Caco-2 (cell line): Measurements from ENCODE around the gene AJAP1. TPM values are rescaled to one million over a fixed set of nuclear protein-coding genes. Genes with fewer than 3 reads are reported as not detected.

Experiments
- BruUV-seq: library from RNA; stranded (reverse); fragments of 400-500 nt; replicated peaks from 2 replicates; lab custom pipeline; 2021; lab: Mats Ljungman, UMichigan
- CTCF ChIA-PET: fragments of 300-600 bp; sonication (Branson Sonifier 250); formaldehyde crosslinking; loops from one replicate; lab custom pipeline; 2022; ENCODE audit warnings: antibody characterized with exemption; lab: Charles Lee
- POLR2A ChIA-PET: fragments of 300-600 bp; sonication (Branson Sonifier 250); formaldehyde crosslinking; loops from one replicate; lab custom pipeline; 2022; ENCODE audit warnings: antibody characterized with exemption; lab: Charles Lee
- DNase-seq, 2 experiments: peaks; one replicate each; pipeline versions ENCODE4 v3.0.0 to v3.0.0-alpha.2; 2020 to 2022
- H3K27me3 ChIP-seq: replicated peaks from 2 replicates; pipeline ENCODE4 v1.6.0; 2011; ENCODE audit warnings: low read length; ENCODE audit not compliant: control insufficient read depth, insufficient read depth
- H3K36me3 ChIP-seq: 2 replicates; pipeline ENCODE4 v1.5.1; 2011; ENCODE audit warnings: low read length; ENCODE audit not compliant: control insufficient read depth, insufficient read depth
- H3K4me1 ChIP-seq: fragments of 250-450 bp; sonication (Bioruptor Pico); 2 replicates; pipeline ENCODE4 v1.5.1; 2020; ENCODE audit warnings: mild to moderate bottlenecking
- H3K4me3 ChIP-seq: 2 replicates; pipeline ENCODE4 v1.5.1; 2011; ENCODE audit warnings: low read depth, mild to moderate bottlenecking, control low read depth, low read length
- H3K9me3 ChIP-seq: fragments of 250-450 bp; sonication (Bioruptor Pico); 2 replicates; pipeline ENCODE4 v1.5.1; 2020; ENCODE audit warnings: mild to moderate bottlenecking, moderate library complexity
- H3K27ac Mint-ChIP-seq: one replicate; pipeline ENCODE4 v1.8.0; 2022; ENCODE audit warnings: mixed read lengths; ENCODE audit not compliant: unreplicated experiment
- H3K27me3 Mint-ChIP-seq: one replicate; pipeline ENCODE4 v1.8.0; 2022; ENCODE audit warnings: mixed read lengths; ENCODE audit not compliant: insufficient read depth, unreplicated experiment
- H3K36me3 Mint-ChIP-seq: one replicate; pipeline ENCODE4 v1.8.0; 2022; ENCODE audit warnings: mild to moderate bottlenecking, mixed read lengths; ENCODE audit not compliant: insufficient read depth, unreplicated experiment
- H3K4me1 Mint-ChIP-seq: one replicate; pipeline ENCODE4 v1.8.0; 2022; ENCODE audit warnings: low read depth, mixed read lengths; ENCODE audit not compliant: unreplicated experiment
- H3K4me3 Mint-ChIP-seq: one replicate; pipeline ENCODE4 v1.8.0; 2022; ENCODE audit warnings: mild to moderate bottlenecking, moderate library complexity, mixed read lengths; ENCODE audit not compliant: unreplicated experiment
- H3K9me3 Mint-ChIP-seq: one replicate; pipeline ENCODE4 v1.8.0; 2022; ENCODE audit warnings: mixed read lengths; ENCODE audit not compliant: unreplicated experiment
- intact Hi-C: fragments of 100-400 bp; cut with micrococcal nuclease; formaldehyde crosslinking; loops from one replicate; pipeline ENCODE4 v1.10.0; 2022; ENCODE audit not compliant: unreplicated experiment
- total RNA-seq: library from RNA; stranded (reverse); gene quantifications from 2 replicates; pipeline ENCODE4 v1.2.3, GENCODE V29; 2022
- TF ChIP-seq, protein P1 (sequence below), 2 experiments: fragments of 200-600 bp in 1 of 2; IDR thresholded peaks; 1 replicate in 1 of 2; 2 replicates in 1 of 2; pipeline versions ENCODE4 v1.5.1 to v1.8.0; 2011 to 2022; ENCODE audit warnings: antibody characterized with exemption in 1 of 2, control low read depth in 1 of 2, inconsistent platforms in 1 of 2, low read depth in 1 of 2, low read length in 1 of 2, mild to moderate bottlenecking in 1 of 2, moderate library complexity in 1 of 2; ENCODE audit not compliant: insufficient read depth in 1 of 2, severe bottlenecking in 1 of 2, unreplicated experiment in 1 of 2

Gene AJAP1
- total RNA-seq, 1 experiment from 2014 or later = not detected

DNA sequence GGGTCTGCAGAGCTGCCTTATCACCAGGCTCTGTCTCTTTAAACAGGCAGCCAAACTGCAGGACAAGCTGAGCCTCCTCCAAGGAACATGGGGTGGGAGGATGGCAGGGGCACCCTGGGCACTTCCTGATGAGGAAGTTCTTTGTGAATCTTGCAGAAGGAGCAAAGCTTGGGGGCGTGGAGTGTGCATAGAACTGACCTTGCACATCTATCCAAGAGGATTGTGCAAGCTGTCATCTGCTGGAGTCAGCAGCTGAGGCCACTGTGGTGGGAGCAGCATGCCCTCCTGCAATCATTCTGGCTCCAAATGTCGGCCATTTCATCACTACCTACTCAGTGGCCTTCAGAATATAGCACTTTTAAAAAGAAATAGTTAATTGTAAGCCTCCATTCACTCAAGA lies 182.2 kb downstream of the AJAP1 start:
- Mint-ChIP-seq H3K9me3 (no peaks in the 10 kb centered on the region), H3K27me3 (no peaks in the 10 kb centered on the region), H3K4me1 (no peaks in the 10 kb centered on the region), H3K36me3 (no peaks in the 10 kb centered on the region), H3K4me3 (no peak overlapping the region), H3K27ac (no peak overlapping the region)
- no peak for DNase-seq
- intact Hi-C loops = no loop called here
- H3K4me1 ChIP-seq = no peaks in the 10 kb centered on the region
- H3K27me3 ChIP-seq = no peaks in the 10 kb centered on the region
- no peak overlapping the region for H3K4me3 ChIP-seq
- H3K9me3 ChIP-seq = no peaks in the 10 kb centered on the region
- BruUV-seq = no TSS peak
- ChIA-PET POLR2A (no interaction called here), CTCF (no interaction called here)
- TF ChIP-seq, protein P1, sequence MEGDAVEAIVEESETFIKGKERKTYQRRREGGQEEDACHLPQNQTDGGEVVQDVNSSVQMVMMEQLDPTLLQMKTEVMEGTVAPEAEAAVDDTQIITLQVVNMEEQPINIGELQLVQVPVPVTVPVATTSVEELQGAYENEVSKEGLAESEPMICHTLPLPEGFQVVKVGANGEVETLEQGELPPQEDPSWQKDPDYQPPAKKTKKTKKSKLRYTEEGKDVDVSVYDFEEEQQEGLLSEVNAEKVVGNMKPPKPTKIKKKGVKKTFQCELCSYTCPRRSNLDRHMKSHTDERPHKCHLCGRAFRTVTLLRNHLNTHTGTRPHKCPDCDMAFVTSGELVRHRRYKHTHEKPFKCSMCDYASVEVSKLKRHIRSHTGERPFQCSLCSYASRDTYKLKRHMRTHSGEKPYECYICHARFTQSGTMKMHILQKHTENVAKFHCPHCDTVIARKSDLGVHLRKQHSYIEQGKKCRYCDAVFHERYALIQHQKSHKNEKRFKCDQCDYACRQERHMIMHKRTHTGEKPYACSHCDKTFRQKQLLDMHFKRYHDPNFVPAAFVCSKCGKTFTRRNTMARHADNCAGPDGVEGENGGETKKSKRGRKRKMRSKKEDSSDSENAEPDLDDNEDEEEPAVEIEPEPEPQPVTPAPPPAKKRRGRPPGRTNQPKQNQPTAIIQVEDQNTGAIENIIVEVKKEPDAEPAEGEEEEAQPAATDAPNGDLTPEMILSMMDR (IDR thresholded peaks at IDR 0.05; ENCODE audit: insufficient read depth in 1 of 2, low read depth in 1 of 2, low read length in 1 of 2, severe bottlenecking in 1 of 2, unreplicated experiment in 1 of 2) = no peak
- no peaks in the 10 kb centered on the region for H3K36me3 ChIP-seq

DNA sequence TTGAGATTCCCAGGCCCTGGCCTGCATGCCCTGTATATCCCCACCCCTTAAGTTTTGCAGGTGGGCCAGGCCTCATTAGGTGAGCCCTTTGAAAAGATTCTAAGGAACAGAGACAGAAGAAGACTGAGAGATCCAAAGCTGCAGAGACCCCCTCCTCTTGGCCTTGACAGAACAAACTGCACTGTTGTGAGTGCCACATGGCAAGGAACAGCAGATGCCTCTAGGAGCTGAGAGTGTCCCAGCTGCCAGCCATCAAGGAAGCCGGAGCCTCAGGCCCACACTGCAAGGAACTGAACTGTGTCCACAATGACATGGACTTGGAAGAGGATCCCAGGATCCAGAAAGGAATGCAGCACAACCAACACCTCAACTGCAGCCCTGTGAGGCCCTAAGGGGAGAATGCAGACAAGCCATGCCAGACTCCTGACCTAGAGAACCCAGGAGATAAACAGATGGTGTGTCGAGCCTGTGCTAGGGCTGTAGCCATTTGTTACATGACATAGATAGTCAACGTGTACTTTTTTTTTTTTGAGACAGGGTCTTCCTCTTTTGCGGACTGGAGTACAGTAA lies 182.7 kb downstream of the AJAP1 start:
- no TSS peak for BruUV-seq
- Mint-ChIP-seq H3K36me3 (no peaks in the 10 kb centered on the region), H3K9me3 (no peaks in the 10 kb centered on the region), H3K4me1 (no peaks in the 10 kb centered on the region), H3K27ac (no peak overlapping the region), H3K27me3 (no peaks in the 10 kb centered on the region), H3K4me3 (no peak overlapping the region)
- Histone ChIP-seq H3K36me3 (no peaks in the 10 kb centered on the region), H3K4me3 (no peak overlapping the region), H3K4me1 (no peaks in the 10 kb centered on the region), H3K27me3 (no peaks in the 10 kb centered on the region), H3K9me3 (no peaks in the 10 kb centered on the region)
- intact Hi-C loops = no loop called here
- CTCF ChIA-PET = no interaction called here
- TF ChIP-seq, protein P1 (IDR thresholded peaks at IDR 0.05; ENCODE audit: insufficient read depth in 1 of 2, low read depth in 1 of 2, low read length in 1 of 2, severe bottlenecking in 1 of 2, unreplicated experiment in 1 of 2) = no peak
- no peak for DNase-seq
- POLR2A ChIA-PET = no interaction called here

DNA sequence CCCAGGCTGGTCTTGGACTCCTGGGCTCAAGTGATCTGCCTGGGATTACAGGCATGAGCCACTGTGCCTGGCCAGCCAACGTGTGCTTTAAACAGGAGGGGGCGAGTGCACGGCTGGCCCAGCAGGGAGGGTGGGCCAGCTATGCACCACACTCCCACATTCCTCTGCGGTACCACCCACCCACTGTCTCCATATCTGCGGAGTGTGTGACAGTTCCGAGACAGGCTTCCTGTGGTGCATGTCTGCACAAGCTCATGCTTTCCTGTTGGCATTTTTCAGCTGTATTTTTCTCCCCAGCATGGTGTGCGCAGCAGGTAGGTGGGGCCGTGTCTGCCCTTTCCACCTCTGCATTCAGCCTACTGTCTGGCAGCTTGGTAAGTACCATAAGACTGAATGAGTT lies 183.3 kb downstream of the AJAP1 start:
- Histone ChIP-seq H3K9me3 (no peaks in the 10 kb centered on the region), H3K36me3 (no peaks in the 10 kb centered on the region), H3K27me3 (no peaks in the 10 kb centered on the region), H3K4me1 (no peaks in the 10 kb centered on the region), H3K4me3 (no peak overlapping the region)
- Mint-ChIP-seq H3K4me3 (no peak overlapping the region), H3K4me1 (no peaks in the 10 kb centered on the region), H3K27me3 (no peaks in the 10 kb centered on the region), H3K36me3 (no peaks in the 10 kb centered on the region), H3K9me3 (no peaks in the 10 kb centered on the region), H3K27ac (no peak overlapping the region)
- intact Hi-C loops = no loop called here
- TF ChIP-seq, protein P1 (IDR thresholded peaks at IDR 0.05; ENCODE audit: insufficient read depth in 1 of 2, low read depth in 1 of 2, low read length in 1 of 2, severe bottlenecking in 1 of 2, unreplicated experiment in 1 of 2) = no peak
- BruUV-seq = no TSS peak
- DNase-seq = no peak
- ChIA-PET POLR2A (no interaction called here), CTCF (no interaction called here)
